ENCODE data around the gene CCR5AS.
"Not testable (repeated sequence)": the region's sequence is repeated elsewhere in the genome, so short reads cannot be mapped to it uniquely, and the experiment has no call there.

CCR5AS gene

GRCh38 chr3:46393554-46394434 is 13.1 kb downstream of the CCR5AS start:
- no peak for TF ChIP-seq ZFX (IDR thresholded peaks at IDR 0.05; ENCODE audit: borderline replicate concordance)
- no peak overlapping the region for H3K27ac ChIP-seq

DNA sequence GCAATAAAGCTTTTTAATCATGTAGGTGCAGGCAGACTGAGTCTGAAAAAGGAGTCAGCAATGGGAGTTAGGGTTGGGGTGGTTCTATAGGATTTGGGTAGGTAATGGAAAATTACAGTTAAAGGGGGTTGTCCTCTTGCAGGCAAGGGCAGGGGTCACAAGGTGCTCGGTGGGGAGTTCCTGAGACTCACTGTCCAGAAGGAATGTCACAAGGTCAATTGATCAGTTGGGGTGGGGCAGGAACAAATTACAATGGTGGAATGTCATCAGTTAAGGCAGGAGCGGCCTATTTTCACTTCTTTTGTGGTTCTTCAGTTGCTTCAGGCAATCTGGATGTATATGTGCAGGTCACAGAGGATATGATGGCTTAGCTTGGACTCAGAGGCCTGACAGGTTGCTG is 13.9 kb downstream of the CCR5AS start:
- TF ChIP-seq ZFX (IDR thresholded peaks at IDR 0.05; ENCODE audit: borderline replicate concordance), result no peak
- TF ChIP-seq, protein P1, sequence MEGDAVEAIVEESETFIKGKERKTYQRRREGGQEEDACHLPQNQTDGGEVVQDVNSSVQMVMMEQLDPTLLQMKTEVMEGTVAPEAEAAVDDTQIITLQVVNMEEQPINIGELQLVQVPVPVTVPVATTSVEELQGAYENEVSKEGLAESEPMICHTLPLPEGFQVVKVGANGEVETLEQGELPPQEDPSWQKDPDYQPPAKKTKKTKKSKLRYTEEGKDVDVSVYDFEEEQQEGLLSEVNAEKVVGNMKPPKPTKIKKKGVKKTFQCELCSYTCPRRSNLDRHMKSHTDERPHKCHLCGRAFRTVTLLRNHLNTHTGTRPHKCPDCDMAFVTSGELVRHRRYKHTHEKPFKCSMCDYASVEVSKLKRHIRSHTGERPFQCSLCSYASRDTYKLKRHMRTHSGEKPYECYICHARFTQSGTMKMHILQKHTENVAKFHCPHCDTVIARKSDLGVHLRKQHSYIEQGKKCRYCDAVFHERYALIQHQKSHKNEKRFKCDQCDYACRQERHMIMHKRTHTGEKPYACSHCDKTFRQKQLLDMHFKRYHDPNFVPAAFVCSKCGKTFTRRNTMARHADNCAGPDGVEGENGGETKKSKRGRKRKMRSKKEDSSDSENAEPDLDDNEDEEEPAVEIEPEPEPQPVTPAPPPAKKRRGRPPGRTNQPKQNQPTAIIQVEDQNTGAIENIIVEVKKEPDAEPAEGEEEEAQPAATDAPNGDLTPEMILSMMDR (IDR thresholded peaks at IDR 0.05), result no peak
- no peak overlapping the region for H3K27ac ChIP-seq

- H3K27ac ChIP-seq, result not testable (repeated sequence)
Observed at GRCh38 chr3:46391526-46391925, 15.3 kb downstream of the CCR5AS start.

DNA sequence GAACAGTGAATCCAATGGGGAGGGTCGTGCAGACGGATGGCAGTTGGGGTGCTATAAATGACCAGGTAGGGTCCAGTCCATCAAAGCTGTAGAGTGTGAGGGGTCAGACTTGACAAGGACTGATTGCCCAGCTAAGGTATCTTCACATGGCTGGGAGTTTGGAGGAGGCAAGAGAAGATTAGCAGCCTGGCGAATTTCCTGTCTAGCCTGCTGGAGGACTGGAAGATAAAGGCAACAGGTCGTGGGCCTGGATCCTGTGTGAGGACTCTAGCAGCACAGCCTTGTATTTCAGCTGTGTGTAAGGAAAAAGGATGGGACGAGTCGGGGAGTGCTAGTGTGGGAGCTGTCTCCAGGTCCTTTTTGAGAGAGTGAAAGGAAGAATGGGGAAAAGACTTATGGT is 17.6 kb downstream of the CCR5AS start:
- TF ChIP-seq ZFX (IDR thresholded peaks at IDR 0.05; ENCODE audit: borderline replicate concordance), result no peak
- TF ChIP-seq, protein P1 (IDR thresholded peaks at IDR 0.05), result no peak
- no peak overlapping the region for H3K27ac ChIP-seq

DNA sequence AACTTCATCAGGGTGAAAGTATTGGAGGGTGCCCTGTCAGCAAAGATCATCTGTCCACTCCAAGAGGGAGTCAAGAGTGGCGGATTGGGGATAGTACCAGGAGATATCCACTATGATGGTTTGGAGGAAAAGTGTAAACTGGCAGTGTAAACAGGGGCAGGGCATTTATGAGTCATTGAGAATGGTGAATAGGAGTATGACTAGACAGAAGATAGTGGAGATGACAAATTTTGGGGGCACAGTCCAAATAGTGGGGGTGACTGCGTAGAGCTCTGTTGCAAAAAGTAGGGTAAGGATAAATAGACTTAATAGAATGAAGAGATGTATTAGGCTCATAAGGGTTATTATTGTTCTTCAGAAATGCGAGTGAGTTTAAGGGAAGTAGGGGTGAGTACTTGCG is 18.0 kb downstream of the CCR5AS start:
- H3K27ac ChIP-seq, result not testable (repeated sequence)

DNA sequence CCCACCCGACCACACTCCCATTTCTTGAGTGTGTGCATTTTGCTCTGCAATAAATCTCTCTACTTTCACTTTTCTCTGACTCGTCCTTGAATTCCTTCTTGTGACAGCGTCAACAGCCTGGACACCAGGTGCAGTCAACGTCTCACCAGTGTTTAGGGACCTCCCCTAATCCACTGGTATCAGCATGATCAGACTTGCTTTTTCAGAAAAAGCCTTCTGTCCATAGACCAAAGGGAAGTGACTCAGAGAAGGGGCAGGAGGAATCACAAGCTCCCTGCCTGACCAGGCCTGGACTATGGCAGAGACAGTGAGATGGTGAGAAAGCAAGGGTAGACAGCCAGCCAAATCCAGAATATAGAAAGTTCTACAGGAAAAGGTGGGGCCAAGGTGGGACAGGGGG is 20.7 kb downstream of the CCR5AS start:
- no peak for TF ChIP-seq ZFX (IDR thresholded peaks at IDR 0.05; ENCODE audit: borderline replicate concordance)
- TF ChIP-seq, protein P1 (IDR thresholded peaks at IDR 0.05), result no peak
- H3K27ac ChIP-seq, result no peak overlapping the region

- H3K27ac ChIP-seq, result no peak overlapping the region
- TF ChIP-seq, protein P1 (IDR thresholded peaks at IDR 0.05), result no peak
- no peak for TF ChIP-seq ZFX (IDR thresholded peaks at IDR 0.05; ENCODE audit: borderline replicate concordance)
Observed at GRCh38 chr3:46383951-46384330, 22.9 kb downstream of the CCR5AS start.

- TF ChIP-seq ZFX (IDR thresholded peaks at IDR 0.05; ENCODE audit: borderline replicate concordance), result no peak
- TF ChIP-seq, protein P1 (IDR thresholded peaks at IDR 0.05), result no peak
- no peak overlapping the region for H3K27ac ChIP-seq
Observed at GRCh38 chr3:46383211-46383950, 23.5 kb downstream of the CCR5AS start.

All from 22Rv1 (cell line).